Liver (tissue), 9 donors: ENCODE measurements around the gene MTARC2. TPM values are rescaled to one million over a fixed set of nuclear protein-coding genes. Genes with fewer than 3 reads are reported as not detected.
A peak's percentile ranks its signal among the peaks of the same experiment; 100 is the strongest.

ENCODE experiments used
- DNase-seq: peaks from one replicate; pipeline ENCODE4 v3.0.0-alpha.2; 2017; ENCODE audit warnings: low spot score
- H3K27ac ChIP-seq, 2 donors: one replicate each; pipeline ENCODE4 v1.7.0; 2013; ENCODE audit warnings: inconsistent platforms in 2 of 2, low read length in 2 of 2, control low read depth in 1 of 2, low read depth in 1 of 2, mild to moderate bottlenecking in 1 of 2
- H3K27me3 ChIP-seq, 4 donors: one replicate each; pipeline versions ENCODE4 v1.6.1 to v1.7.0; 2013; ENCODE audit warnings: low read length in 3 of 4, inconsistent platforms in 1 of 4, mild to moderate bottlenecking in 1 of 4, moderate library complexity in 1 of 4; ENCODE audit not compliant: control insufficient read depth in 4 of 4, insufficient read depth in 4 of 4
- H3K36me3 ChIP-seq, 4 donors: one replicate each; pipeline versions ENCODE4 v1.6.1 to v1.7.0; 2013; ENCODE audit warnings: low read length in 3 of 4, mild to moderate bottlenecking in 3 of 4, low read depth in 1 of 4, moderate library complexity in 1 of 4; ENCODE audit not compliant: control insufficient read depth in 4 of 4, insufficient read depth in 3 of 4
- H3K4me1 ChIP-seq, 4 donors: one replicate each; pipeline versions ENCODE4 v1.6.1 to v1.7.0; 2013; ENCODE audit warnings: low read length in 3 of 4, mild to moderate bottlenecking in 3 of 4, moderate library complexity in 1 of 4; ENCODE audit not compliant: control insufficient read depth in 4 of 4, insufficient read depth in 4 of 4
- H3K4me3 ChIP-seq, 3 donors: one replicate each; pipeline versions ENCODE4 v1.6.1 to v1.7.0; 2013; ENCODE audit warnings: low read length in 3 of 3, control low read depth in 1 of 3, low read depth in 1 of 3, mild to moderate bottlenecking in 1 of 3
- H3K9ac ChIP-seq, 2 donors: one replicate each; pipeline ENCODE4 v1.7.0; 2013; ENCODE audit warnings: low read length in 2 of 2, mild to moderate bottlenecking in 2 of 2, moderate library complexity in 2 of 2, control low read depth in 1 of 2, low read depth in 1 of 2
- H3K9me3 ChIP-seq, 4 donors: one replicate each; pipeline versions ENCODE4 v1.6.1 to v1.7.0; 2013; ENCODE audit warnings: low read length in 3 of 4; ENCODE audit not compliant: control insufficient read depth in 4 of 4
- FOXA2 ChIP-seq: IDR thresholded peaks from 2 replicates; pipeline ENCODE4 v1.6.1; 2016; ENCODE audit warnings: antibody characterized with exemption
- GABPA ChIP-seq, 2 donors: IDR thresholded peaks in 1 of 2; conservative IDR thresholded peaks in 1 of 2; 2 replicates each; pipeline ENCODE4 v1.6.1; 2016; ENCODE audit warnings: antibody characterized with exemption in 2 of 2, mild to moderate bottlenecking in 1 of 2, moderate library complexity in 1 of 2
- HNF4A ChIP-seq, 2 donors: conservative IDR thresholded peaks; 2 replicates each; pipeline ENCODE4 v1.6.1; 2016; ENCODE audit warnings: antibody characterized with exemption in 2 of 2, mild to moderate bottlenecking in 2 of 2
- HNF4G ChIP-seq: IDR thresholded peaks from 2 replicates; pipeline ENCODE4 v1.6.1; 2016; ENCODE audit warnings: antibody characterized with exemption
- JUND ChIP-seq, 2 donors: IDR thresholded peaks; 2 replicates each; pipeline ENCODE4 v1.6.1; 2016; ENCODE audit warnings: antibody characterized with exemption in 2 of 2
- RAD21 ChIP-seq, 2 donors: IDR thresholded peaks; 2 replicates each; pipeline ENCODE4 v1.6.1; 2016; ENCODE audit warnings: antibody characterized with exemption in 2 of 2, mild to moderate bottlenecking in 2 of 2
- RXRA ChIP-seq, 2 donors: IDR thresholded peaks; 2 replicates each; pipeline ENCODE4 v1.6.1; 2017 to 2018; ENCODE audit warnings: antibody characterized with exemption in 2 of 2, mild to moderate bottlenecking in 1 of 2
- TAF1 ChIP-seq: conservative IDR thresholded peaks from 2 replicates; pipeline ENCODE4 v1.6.1; 2016; ENCODE audit warnings: antibody characterized with exemption, mild to moderate bottlenecking
- YY1 ChIP-seq: IDR thresholded peaks from 2 replicates; pipeline ENCODE4 v1.6.1; 2016; ENCODE audit warnings: antibody characterized with exemption, mild to moderate bottlenecking
- whole genome bisulfite sequencing: extraction: QIAGEN DNeasy Blood & Tissue Kit; methylation state at CpG from one replicate; pipeline ENCODE4 v1.1.7; 2013; 5-methylcytosine and 5-hydroxymethylcytosine counted together
- polyA plus RNA-seq, 2 donors: library from polyadenylated mRNA; stranded (reverse) in 1 of 2; unstranded in 1 of 2; fragments of 200-250 nt in 1 of 2; fragments of >200 nt in 1 of 2; fragmentation: Nextera tagmentation in 1 of 2; extraction: Ambion mirVana in 1 of 2; gene quantifications; one replicate each; pipeline versions ENCODE4 v1.2.1 to v1.2.3, GENCODE V29; 2013 to 2015
- total RNA-seq, 2 donors: library from RNA; depleted of rRNA; stranded (reverse); fragments of >200 nt; gene quantifications; one replicate each; pipeline ENCODE4 v1.2.3, GENCODE V29; 2014
- TF ChIP-seq, protein P1 (sequence below): IDR thresholded peaks from 2 replicates; pipeline ENCODE4 v1.6.1; 2016; ENCODE audit warnings: antibody characterized with exemption, mild to moderate bottlenecking
- TF ChIP-seq, protein P2 (sequence below): fragments of 150-350 bp; IDR thresholded peaks from 2 replicates; pipeline ENCODE4 v1.5.1; 2017; ENCODE audit warnings: improper control_type of control experiment, low read depth, low read length; ENCODE audit not compliant: missing input control
- TF ChIP-seq, protein P3 (sequence below): IDR thresholded peaks from 2 replicates; pipeline ENCODE4 v1.6.1; 2016; ENCODE audit warnings: antibody characterized with exemption
- TF ChIP-seq, protein P4 (sequence below): IDR thresholded peaks from 2 replicates; pipeline ENCODE4 v1.6.1; 2016; ENCODE audit warnings: antibody characterized with exemption
- donor health status: healthy.
- donor health status: healthy.
- donor health status: healthy.
- donor health status: healthy.
- donor health status: healthy.

Gene MTARC2
- total and polyA plus RNA-seq, 4 donors: 24.9 to 96.1 (median 71.4) TPM

DNA sequence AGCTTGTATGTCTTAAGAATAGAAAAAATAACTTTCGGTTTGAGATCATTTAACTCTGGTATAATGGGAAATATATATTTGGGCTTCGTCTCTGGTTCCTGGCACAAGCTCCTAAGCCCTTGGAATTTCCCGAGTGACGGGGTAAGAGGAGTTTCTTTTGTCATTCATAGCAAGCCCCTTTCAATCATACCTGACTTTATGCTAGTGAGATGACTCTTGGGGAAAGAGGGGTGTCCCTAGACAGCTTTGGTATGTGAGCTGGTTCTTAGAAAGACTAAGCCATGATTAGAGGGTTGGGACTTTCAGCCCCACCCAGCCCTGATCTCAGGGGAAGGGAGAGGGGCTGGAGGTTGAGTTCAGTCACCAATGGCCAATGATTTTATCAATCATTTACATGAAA, 24.7 kb downstream of the MTARC2 start (continued):
- TF ChIP-seq, protein P1, sequence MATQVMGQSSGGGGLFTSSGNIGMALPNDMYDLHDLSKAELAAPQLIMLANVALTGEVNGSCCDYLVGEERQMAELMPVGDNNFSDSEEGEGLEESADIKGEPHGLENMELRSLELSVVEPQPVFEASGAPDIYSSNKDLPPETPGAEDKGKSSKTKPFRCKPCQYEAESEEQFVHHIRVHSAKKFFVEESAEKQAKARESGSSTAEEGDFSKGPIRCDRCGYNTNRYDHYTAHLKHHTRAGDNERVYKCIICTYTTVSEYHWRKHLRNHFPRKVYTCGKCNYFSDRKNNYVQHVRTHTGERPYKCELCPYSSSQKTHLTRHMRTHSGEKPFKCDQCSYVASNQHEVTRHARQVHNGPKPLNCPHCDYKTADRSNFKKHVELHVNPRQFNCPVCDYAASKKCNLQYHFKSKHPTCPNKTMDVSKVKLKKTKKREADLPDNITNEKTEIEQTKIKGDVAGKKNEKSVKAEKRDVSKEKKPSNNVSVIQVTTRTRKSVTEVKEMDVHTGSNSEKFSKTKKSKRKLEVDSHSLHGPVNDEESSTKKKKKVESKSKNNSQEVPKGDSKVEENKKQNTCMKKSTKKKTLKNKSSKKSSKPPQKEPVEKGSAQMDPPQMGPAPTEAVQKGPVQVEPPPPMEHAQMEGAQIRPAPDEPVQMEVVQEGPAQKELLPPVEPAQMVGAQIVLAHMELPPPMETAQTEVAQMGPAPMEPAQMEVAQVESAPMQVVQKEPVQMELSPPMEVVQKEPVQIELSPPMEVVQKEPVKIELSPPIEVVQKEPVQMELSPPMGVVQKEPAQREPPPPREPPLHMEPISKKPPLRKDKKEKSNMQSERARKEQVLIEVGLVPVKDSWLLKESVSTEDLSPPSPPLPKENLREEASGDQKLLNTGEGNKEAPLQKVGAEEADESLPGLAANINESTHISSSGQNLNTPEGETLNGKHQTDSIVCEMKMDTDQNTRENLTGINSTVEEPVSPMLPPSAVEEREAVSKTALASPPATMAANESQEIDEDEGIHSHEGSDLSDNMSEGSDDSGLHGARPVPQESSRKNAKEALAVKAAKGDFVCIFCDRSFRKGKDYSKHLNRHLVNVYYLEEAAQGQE: no peak
- TF ChIP-seq FOXA2: no peak

DNA sequence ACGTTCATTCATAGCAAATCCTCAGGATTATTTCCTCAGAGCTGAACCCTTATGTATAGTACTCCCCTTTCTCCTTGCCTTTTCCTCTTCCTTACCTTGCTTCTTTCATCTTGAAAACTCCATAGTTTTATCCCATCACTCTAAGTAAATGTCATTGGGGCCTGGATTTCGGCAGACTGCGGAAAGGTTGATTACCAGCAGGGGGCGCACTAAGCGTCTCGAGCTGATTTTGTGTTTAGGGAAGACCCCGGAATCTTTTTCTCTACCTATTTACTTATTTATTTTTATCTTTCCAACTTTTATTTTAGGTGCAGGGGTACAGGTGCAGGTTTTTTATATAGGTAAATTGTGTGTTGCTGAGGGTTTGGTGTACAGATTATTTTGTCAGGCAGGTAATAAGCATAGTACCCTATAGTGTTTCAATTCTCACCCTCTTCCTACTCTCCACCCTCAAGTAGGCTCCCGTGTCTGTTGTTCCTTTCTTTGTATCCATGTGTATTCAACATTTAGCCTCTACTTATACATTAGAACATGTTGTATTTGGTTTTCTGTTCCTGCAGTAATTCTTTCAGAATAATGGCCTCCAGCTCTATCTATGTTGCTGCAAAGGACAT, 27.2 kb downstream of the MTARC2 start:
- no peaks in the 10 kb centered on the region for H3K9me3 ChIP-seq
- peaks cover 6 to 43% (median 30%) of the 10 kb centered on the region in 4 donors for H3K36me3 ChIP-seq
- no peaks in the 10 kb centered on the region for H3K27me3 ChIP-seq
- H3K4me1 ChIP-seq: peaks cover 0 to 6% (median 2%) of the 10 kb centered on the region in 4 donors
- no peak overlapping the region for H3K27ac ChIP-seq
- TF ChIP-seq RAD21 (IDR thresholded peaks at IDR 0.05): peak; percentile 61 to 69
- TF ChIP-seq, protein P2, sequence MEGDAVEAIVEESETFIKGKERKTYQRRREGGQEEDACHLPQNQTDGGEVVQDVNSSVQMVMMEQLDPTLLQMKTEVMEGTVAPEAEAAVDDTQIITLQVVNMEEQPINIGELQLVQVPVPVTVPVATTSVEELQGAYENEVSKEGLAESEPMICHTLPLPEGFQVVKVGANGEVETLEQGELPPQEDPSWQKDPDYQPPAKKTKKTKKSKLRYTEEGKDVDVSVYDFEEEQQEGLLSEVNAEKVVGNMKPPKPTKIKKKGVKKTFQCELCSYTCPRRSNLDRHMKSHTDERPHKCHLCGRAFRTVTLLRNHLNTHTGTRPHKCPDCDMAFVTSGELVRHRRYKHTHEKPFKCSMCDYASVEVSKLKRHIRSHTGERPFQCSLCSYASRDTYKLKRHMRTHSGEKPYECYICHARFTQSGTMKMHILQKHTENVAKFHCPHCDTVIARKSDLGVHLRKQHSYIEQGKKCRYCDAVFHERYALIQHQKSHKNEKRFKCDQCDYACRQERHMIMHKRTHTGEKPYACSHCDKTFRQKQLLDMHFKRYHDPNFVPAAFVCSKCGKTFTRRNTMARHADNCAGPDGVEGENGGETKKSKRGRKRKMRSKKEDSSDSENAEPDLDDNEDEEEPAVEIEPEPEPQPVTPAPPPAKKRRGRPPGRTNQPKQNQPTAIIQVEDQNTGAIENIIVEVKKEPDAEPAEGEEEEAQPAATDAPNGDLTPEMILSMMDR: peak; percentile 72
- TF ChIP-seq GABPA (IDR thresholded peaks at IDR 0.05 in 1 of 2, conservative IDR thresholded peaks at IDR 0.05 in 1 of 2): no peak
- TF ChIP-seq, protein P3, sequence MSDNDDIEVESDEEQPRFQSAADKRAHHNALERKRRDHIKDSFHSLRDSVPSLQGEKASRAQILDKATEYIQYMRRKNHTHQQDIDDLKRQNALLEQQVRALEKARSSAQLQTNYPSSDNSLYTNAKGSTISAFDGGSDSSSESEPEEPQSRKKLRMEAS: no peak
- WGBS: 27% methylated on average over 8 of the region's 8 CpGs
- peak; percentile 62 for DNase-seq
- no peak overlapping the region for H3K9ac ChIP-seq
- no peak overlapping the region for H3K4me3 ChIP-seq

DNA sequence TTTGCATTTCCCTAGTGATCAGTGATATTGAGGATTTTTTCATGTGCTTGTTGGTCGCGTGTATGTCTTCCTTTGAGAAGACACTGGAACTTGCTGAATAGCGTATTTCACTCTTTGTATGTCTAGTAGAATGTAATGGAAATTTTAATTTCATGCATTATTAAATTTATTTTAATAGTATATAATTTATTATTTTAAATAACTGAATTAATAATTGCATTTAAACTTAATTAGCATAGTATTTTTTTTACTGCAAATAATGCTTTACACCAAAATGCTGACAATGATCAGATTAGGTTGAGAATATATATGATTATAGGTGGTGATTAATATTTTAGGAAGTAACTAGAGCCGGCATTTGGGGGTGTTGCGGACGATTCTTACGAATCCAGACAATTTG, 28.1 kb downstream of the MTARC2 start:
- 88% methylated on average over 7 of the region's 7 CpGs for WGBS
- DNase-seq: no peak
- Histone ChIP-seq H3K9ac (no peak overlapping the region), H3K36me3 (peaks cover 5 to 41% (median 26%) of the 10 kb centered on the region in 4 donors), H3K27me3 (no peaks in the 10 kb centered on the region), H3K4me3 (no peak overlapping the region), H3K27ac (no peak overlapping the region), H3K9me3 (no peaks in the 10 kb centered on the region), H3K4me1 (peaks cover 0 to 3% (median 2%) of the 10 kb centered on the region in 4 donors)
- no peak for TF ChIP-seq YY1
- no peak for TF ChIP-seq RXRA (IDR thresholded peaks at IDR 0.05)
- no peak for TF ChIP-seq TAF1
- TF ChIP-seq JUND (IDR thresholded peaks at IDR 0.05): no peak
- TF ChIP-seq HNF4A (conservative IDR thresholded peaks at IDR 0.05): no peak
- TF ChIP-seq FOXA2: no peak
- TF ChIP-seq, protein P2: no peak
- no peak for TF ChIP-seq HNF4G
- TF ChIP-seq, protein P4, sequence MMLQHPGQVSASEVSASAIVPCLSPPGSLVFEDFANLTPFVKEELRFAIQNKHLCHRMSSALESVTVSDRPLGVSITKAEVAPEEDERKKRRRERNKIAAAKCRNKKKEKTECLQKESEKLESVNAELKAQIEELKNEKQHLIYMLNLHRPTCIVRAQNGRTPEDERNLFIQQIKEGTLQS: no peak
- TF ChIP-seq GABPA (IDR thresholded peaks at IDR 0.05 in 1 of 2, conservative IDR thresholded peaks at IDR 0.05 in 1 of 2): no peak
